MM.1S (cell line): ENCODE measurements around the gene BPIFA1.

Experiments used
- DNase-seq: peaks from one replicate; pipeline ENCODE4 v3.0.0-alpha.2; 2015
- H2AFZ ChIP-seq: fragments of 300-600 bp; sonication (generic); 2 replicates; pipeline ENCODE4 v1.6.0; 2016; ENCODE audit warnings: antibody characterized with exemption, low read length
- H3F3A ChIP-seq: fragments of 300-600 bp; sonication (generic); 2 replicates; pipeline ENCODE4 v1.6.1; 2016; ENCODE audit warnings: mild to moderate bottlenecking, antibody characterized with exemption, low read length, moderate library complexity, mixed read lengths; ENCODE audit not compliant: insufficient read depth
- H3K27ac ChIP-seq: fragments of 300-600 bp; sonication (generic); 2 replicates; pipeline ENCODE4 v1.5.1; 2016; ENCODE audit warnings: mild to moderate bottlenecking, low read length
- H3K27me3 ChIP-seq: fragments of 300-600 bp; sonication (generic); replicated peaks from 2 replicates; pipeline ENCODE4 v1.6.0; 2016; ENCODE audit warnings: low read length; ENCODE audit not compliant: insufficient read depth
- H3K36me3 ChIP-seq: fragments of 300-600 bp; sonication (generic); replicated peaks from 2 replicates; pipeline ENCODE4 v1.6.1; 2016; ENCODE audit warnings: mild to moderate bottlenecking, low read length, mixed read lengths; ENCODE audit not compliant: insufficient read depth
- H3K4me1 ChIP-seq: fragments of 300-600 bp; sonication (generic); 2 replicates; pipeline ENCODE4 v1.6.1; 2016; ENCODE audit warnings: low read length, mixed read lengths
- H3K4me2 ChIP-seq: fragments of 300-600 bp; sonication (generic); 2 replicates; pipeline ENCODE4 v1.6.0; 2016; ENCODE audit warnings: low read depth, low read length
- H3K4me3 ChIP-seq: fragments of 300-600 bp; sonication (generic); 2 replicates; pipeline ENCODE4 v1.5.1; 2016; ENCODE audit warnings: low read length, mixed read lengths
- H3K79me2 ChIP-seq: fragments of 300-600 bp; sonication (generic); 2 replicates; pipeline ENCODE4 v1.6.1; 2016; ENCODE audit warnings: mixed run types, low read length, mixed read lengths
- H3K9ac ChIP-seq: fragments of 300-600 bp; sonication (generic); 2 replicates; pipeline ENCODE4 v1.6.1; 2016; ENCODE audit warnings: low read length, mixed read lengths
- H3K9me2 ChIP-seq: fragments of 300-600 bp; sonication (generic); replicated peaks from 2 replicates; pipeline ENCODE4 v1.6.1; 2016; ENCODE audit warnings: mild to moderate bottlenecking, low read length, mixed read lengths; ENCODE audit not compliant: insufficient read depth
- H3K9me3 ChIP-seq: fragments of 300-600 bp; sonication (generic); replicated peaks from 2 replicates; pipeline ENCODE4 v1.6.1; 2016; ENCODE audit warnings: mild to moderate bottlenecking, low read length, mixed read lengths; ENCODE audit not compliant: insufficient read depth
- H4K20me1 ChIP-seq: fragments of 300-600 bp; sonication (generic); 2 replicates; pipeline ENCODE4 v1.6.1; 2016; ENCODE audit warnings: mild to moderate bottlenecking, low read length, moderate library complexity, mixed read lengths; ENCODE audit not compliant: insufficient read depth
- CTCF ChIP-seq: fragments of 300-600 bp; sonication (generic); IDR thresholded peaks from 2 replicates; pipeline ENCODE4 v1.5.1; 2016; ENCODE audit warnings: antibody characterized with exemption, low read length, mixed read lengths
- EZH2 ChIP-seq: fragments of 300-600 bp; sonication (generic); optimal IDR thresholded peaks from 2 replicates; pipeline ENCODE3; 2017; ENCODE audit warnings: low read depth, mild to moderate bottlenecking, antibody characterized with exemption, low read length, mixed read lengths
- EZH2phosphoT487 ChIP-seq: fragments of 300-600 bp; sonication (generic); IDR thresholded peaks from 2 replicates; pipeline ENCODE4 v1.6.1; 2018; ENCODE audit warnings: antibody characterized with exemption, low read length

Gene BPIFA1

GRCh38 chr20:33249456-33249855 is 13.7 kb downstream of the BPIFA1 start:
- Histone ChIP-seq H3K4me2 (no peak overlapping the region), H3K4me1 (no peaks in the 10 kb centered on the region), H3K36me3 (no peaks in the 10 kb centered on the region), H3K4me3 (no peak overlapping the region), H3K9me3 (no peaks in the 10 kb centered on the region), H4K20me1 (no peaks in the 10 kb centered on the region), H3K27me3 (no peaks in the 10 kb centered on the region; the same call in 1 of the 2 replicates), H3K27ac (no peak overlapping the region), H2AFZ (no peak overlapping the region), H3K9me2 (no peaks in the 10 kb centered on the region), H3K9ac (no peak overlapping the region), H3K79me2 (no peaks in the 10 kb centered on the region), H3F3A (no peaks in the 10 kb centered on the region)
- TF ChIP-seq EZH2 (no peak), EZH2phosphoT487 (no peak), CTCF (no peak)
- DNase-seq, result no peak

- Histone ChIP-seq H4K20me1 (no peaks in the 10 kb centered on the region), H2AFZ (no peak overlapping the region), H3F3A (no peaks in the 10 kb centered on the region), H3K36me3 (no peaks in the 10 kb centered on the region), H3K9ac (no peak overlapping the region), H3K4me2 (no peak overlapping the region), H3K4me3 (no peak overlapping the region), H3K9me3 (no peaks in the 10 kb centered on the region), H3K27me3 (no peaks in the 10 kb centered on the region; the same call in 1 of the 2 replicates), H3K4me1 (no peaks in the 10 kb centered on the region), H3K9me2 (no peaks in the 10 kb centered on the region), H3K27ac (no peak overlapping the region), H3K79me2 (no peaks in the 10 kb centered on the region)
- TF ChIP-seq EZH2 (no peak), EZH2phosphoT487 (no peak)
- DNase-seq, result no peak
These were observed 14.9 kb downstream of the BPIFA1 start for GRCh38 chr20:33250666-33251065.

GRCh38 chr20:33251496-33251895 is 15.7 kb downstream of the BPIFA1 start:
- H3K27ac ChIP-seq, result no peak overlapping the region
- no peak overlapping the region for H3K4me3 ChIP-seq
- H3F3A ChIP-seq, result no peaks in the 10 kb centered on the region
- no peaks in the 10 kb centered on the region for H3K9me3 ChIP-seq
- H3K27me3 ChIP-seq, result no peaks in the 10 kb centered on the region; the same call in 1 of the 2 replicates
- H3K36me3 ChIP-seq, result no peaks in the 10 kb centered on the region
- no peaks in the 10 kb centered on the region for H3K9me2 ChIP-seq
- no peaks in the 10 kb centered on the region for H3K79me2 ChIP-seq
- H3K4me1 ChIP-seq, result no peaks in the 10 kb centered on the region
- no peak overlapping the region for H3K4me2 ChIP-seq
- no peak overlapping the region for H3K9ac ChIP-seq
- H2AFZ ChIP-seq, result no peak overlapping the region
- DNase-seq, result no peak
- TF ChIP-seq EZH2, result no peak
- no peak for TF ChIP-seq CTCF
- no peak for TF ChIP-seq EZH2phosphoT487
- H4K20me1 ChIP-seq, result no peaks in the 10 kb centered on the region

GRCh38 chr20:33252460-33252859 is 16.7 kb downstream of the BPIFA1 start:
- no peaks in the 10 kb centered on the region for H3K9me2 ChIP-seq
- H3K36me3 ChIP-seq, result no peaks in the 10 kb centered on the region
- no peaks in the 10 kb centered on the region; the same call in 1 of the 2 replicates for H3K27me3 ChIP-seq
- no peaks in the 10 kb centered on the region for H3K4me1 ChIP-seq
- no peak overlapping the region for H3K4me2 ChIP-seq
- H4K20me1 ChIP-seq, result no peaks in the 10 kb centered on the region
- no peaks in the 10 kb centered on the region for H3K9me3 ChIP-seq
- no peak overlapping the region for H3K9ac ChIP-seq
- H3K4me3 ChIP-seq, result no peak overlapping the region
- no peaks in the 10 kb centered on the region for H3K79me2 ChIP-seq
- H3K27ac ChIP-seq, result no peak overlapping the region
- no peak overlapping the region for H2AFZ ChIP-seq
- H3F3A ChIP-seq, result no peaks in the 10 kb centered on the region
- TF ChIP-seq EZH2phosphoT487 (no peak), CTCF (no peak), EZH2 (no peak)
- no peak for DNase-seq
